Measurements from ENCODE around the gene KRTAP10-12.

- TF ChIP-seq CTCF (IDR thresholded peaks at IDR 0.05; ENCODE audit: low read depth, low read length), result no peak
- TF ChIP-seq POLR2A (IDR thresholded peaks at IDR 0.05; ENCODE audit: extremely low read depth, insufficient read length), result no peak
- no peak for TF ChIP-seq MAX (IDR thresholded peaks at IDR 0.05; ENCODE audit: low read depth, low read length)
- TF ChIP-seq MYC (IDR thresholded peaks at IDR 0.05; ENCODE audit: low read depth, low read length), result no peak
Measured at GRCh38 chr21:44709426-44710293, 12.7 kb downstream of the KRTAP10-12 start.

All from NB4 (cell line).